ENCODE data around the gene HTRA3.

HTRA3 gene

GRCh38 chr4:8274066-8274652 is 4.6 kb downstream of the HTRA3 start:
- TF ChIP-seq CTCF (IDR thresholded peaks at IDR 0.05; ENCODE audit: borderline replicate concordance, insufficient read depth, low read depth, low read length), result no peak

GRCh38 chr4:8274765-8275547 is 5.4 kb downstream of the HTRA3 start:
- no peak overlapping the region for H3K4me3 ChIP-seq (ENCODE audit: low read depth, low read length)
- no peak for TF ChIP-seq CTCF (IDR thresholded peaks at IDR 0.05; ENCODE audit: borderline replicate concordance, insufficient read depth, low read depth, low read length)

More at GRCh38 chr4:8274066-8274652, 4.6 kb downstream of the HTRA3 start:
- no peak overlapping the region for H3K4me3 ChIP-seq (ENCODE audit: low read depth, low read length)

GRCh38 chr4:8275548-8275910 is 6.0 kb downstream of the HTRA3 start:
- no peak overlapping the region for H3K4me3 ChIP-seq (ENCODE audit: low read depth, low read length)
- no peak for TF ChIP-seq CTCF (IDR thresholded peaks at IDR 0.05; ENCODE audit: borderline replicate concordance, insufficient read depth, low read depth, low read length)

GRCh38 chr4:8276358-8277240 is 7.0 kb downstream of the HTRA3 start:
- H3K4me3 ChIP-seq (ENCODE audit: low read depth, low read length), result no peak overlapping the region
- TF ChIP-seq CTCF (IDR thresholded peaks at IDR 0.05; ENCODE audit: borderline replicate concordance, insufficient read depth, low read depth, low read length), result no peak

- no peak for TF ChIP-seq CTCF (IDR thresholded peaks at IDR 0.05; ENCODE audit: borderline replicate concordance, insufficient read depth, low read depth, low read length)
- no peak overlapping the region for H3K4me3 ChIP-seq (ENCODE audit: low read depth, low read length)
These were observed 7.9 kb downstream of the HTRA3 start for GRCh38 chr4:8277356-8278008.

GRCh38 chr4:8278009-8278395 is 8.4 kb downstream of the HTRA3 start:
- TF ChIP-seq CTCF (IDR thresholded peaks at IDR 0.05; ENCODE audit: borderline replicate concordance, insufficient read depth, low read depth, low read length), result no peak
- H3K4me3 ChIP-seq (ENCODE audit: low read depth, low read length), result no peak overlapping the region
